Dendritic cell treated with granulocyte-macrophage colony-stimulating factor and Interleukin-4, amounts not matched to agents 40 ng/mL and 50 ng/mL, for 4 days (primary cell): Measurements from ENCODE around the gene PHOX2A.

Experiments
- H3K27ac Mint-ChIP-seq: one replicate; pipeline ENCODE4 v1.8.0; 2022; ENCODE audit warnings: mild to moderate bottlenecking, mixed read lengths
- H3K27me3 Mint-ChIP-seq: one replicate; pipeline ENCODE4 v1.8.0; 2022; ENCODE audit warnings: mild to moderate bottlenecking, mixed read lengths
- H3K36me3 Mint-ChIP-seq: one replicate; pipeline ENCODE4 v1.8.0; 2022; ENCODE audit warnings: low read depth, mixed read lengths
- H3K4me1 Mint-ChIP-seq: one replicate; pipeline ENCODE4 v1.8.0; 2022; ENCODE audit warnings: low read depth, mixed read lengths
- H3K4me3 Mint-ChIP-seq: one replicate; pipeline ENCODE4 v1.8.0; 2022; ENCODE audit warnings: mild to moderate bottlenecking, moderate library complexity, mixed read lengths
- H3K9me3 Mint-ChIP-seq: one replicate; pipeline ENCODE4 v1.8.0; 2022; ENCODE audit warnings: mixed read lengths
- intact Hi-C: fragments of 100-400 bp; cut with micrococcal nuclease; formaldehyde crosslinking; loops from one replicate; pipeline ENCODE4 v1.15.0; 2022

PHOX2A gene

GRCh38 chr11:72242141-72242540, 1.8 kb downstream of the PHOX2A start:
- Mint-ChIP-seq H3K27ac (no peak overlapping the region), H3K4me3 (no peak overlapping the region), H3K9me3 (no peaks in the 10 kb centered on the region), H3K27me3 (peaks cover 56% of the 10 kb centered on the region), H3K4me1 (peaks cover 61% of the 10 kb centered on the region), H3K36me3 (peaks cover 20% of the 10 kb centered on the region)
- intact Hi-C loops, result no loop called here

- no peaks in the 10 kb centered on the region for H3K9me3 Mint-ChIP-seq
- H3K36me3 Mint-ChIP-seq, result peaks cover 28% of the 10 kb centered on the region
- H3K27me3 Mint-ChIP-seq, result peaks cover 58% of the 10 kb centered on the region
- intact Hi-C loops, result no loop called here
- H3K27ac Mint-ChIP-seq, result no peak overlapping the region
- H3K4me1 Mint-ChIP-seq, result peaks cover 65% of the 10 kb centered on the region
- H3K4me3 Mint-ChIP-seq, result no peak overlapping the region
These were observed 2.6 kb downstream of the PHOX2A start for GRCh38 chr11:72241291-72241781.

GRCh38 chr11:72240461-72241290, 3.3 kb downstream of the PHOX2A start:
- H3K4me1 Mint-ChIP-seq, result peaks cover 70% of the 10 kb centered on the region
- peak overlapping the region; percentile 63 for H3K4me3 Mint-ChIP-seq
- peaks cover 58% of the 10 kb centered on the region for H3K27me3 Mint-ChIP-seq
- H3K27ac Mint-ChIP-seq, result peak overlapping the region; percentile 79
- peaks cover 34% of the 10 kb centered on the region for H3K36me3 Mint-ChIP-seq
- H3K9me3 Mint-ChIP-seq, result no peaks in the 10 kb centered on the region
- intact Hi-C loops, result no loop called here

GRCh38 chr11:72239849-72240460, 4.0 kb downstream of the PHOX2A start:
- peaks cover 58% of the 10 kb centered on the region for H3K27me3 Mint-ChIP-seq
- H3K27ac Mint-ChIP-seq, result peak overlapping the region; percentile 81
- peaks cover 42% of the 10 kb centered on the region for H3K36me3 Mint-ChIP-seq
- intact Hi-C loops, result loop anchor here (5.0 kb wide), 3 partner anchors 58 to 213 kb away; partner anchors contain the start of gene CLPB
- H3K4me1 Mint-ChIP-seq, result peaks cover 76% of the 10 kb centered on the region
- H3K4me3 Mint-ChIP-seq, result peak overlapping the region; percentile 65
- H3K9me3 Mint-ChIP-seq, result no peaks in the 10 kb centered on the region

GRCh38 chr11:72239313-72239848, 4.6 kb downstream of the PHOX2A start:
- peak overlapping the region; percentile 65 for H3K4me3 Mint-ChIP-seq
- peaks cover 47% of the 10 kb centered on the region for H3K36me3 Mint-ChIP-seq
- H3K27ac Mint-ChIP-seq, result peak overlapping the region; percentile 81
- peaks cover 76% of the 10 kb centered on the region for H3K4me1 Mint-ChIP-seq
- intact Hi-C loops, result loop anchor here (5.0 kb wide), 3 partner anchors 57 to 212 kb away; partner anchors contain the start of gene CLPB
- H3K27me3 Mint-ChIP-seq, result peaks cover 58% of the 10 kb centered on the region
- no peaks in the 10 kb centered on the region for H3K9me3 Mint-ChIP-seq

GRCh38 chr11:72238492-72239312, 5.3 kb downstream of the PHOX2A start:
- Mint-ChIP-seq H3K4me3 (peak overlapping the region; percentile 65), H3K4me1 (peaks cover 82% of the 10 kb centered on the region), H3K9me3 (no peaks in the 10 kb centered on the region), H3K36me3 (peaks cover 54% of the 10 kb centered on the region), H3K27me3 (peaks cover 58% of the 10 kb centered on the region), H3K27ac (peak overlapping the region; percentile 81)
- intact Hi-C loops, result loop anchor here (5.0 kb wide), 3 partner anchors 56 to 211 kb away; partner anchors contain the start of gene CLPB

GRCh38 chr11:72238040-72238450, 5.9 kb downstream of the PHOX2A start:
- H3K9me3 Mint-ChIP-seq, result no peaks in the 10 kb centered on the region
- H3K36me3 Mint-ChIP-seq, result peaks cover 61% of the 10 kb centered on the region
- H3K4me1 Mint-ChIP-seq, result peaks cover 82% of the 10 kb centered on the region
- H3K27ac Mint-ChIP-seq, result no peak overlapping the region
- intact Hi-C loops, result loop anchor here (5.0 kb wide), 3 partner anchors 56 to 211 kb away; partner anchors contain the start of gene CLPB
- peaks cover 51% of the 10 kb centered on the region for H3K27me3 Mint-ChIP-seq
- H3K4me3 Mint-ChIP-seq, result no peak overlapping the region

GRCh38 chr11:72237112-72237931, 6.7 kb downstream of the PHOX2A start:
- Mint-ChIP-seq H3K9me3 (no peaks in the 10 kb centered on the region), H3K4me3 (no peak overlapping the region), H3K4me1 (peaks cover 82% of the 10 kb centered on the region), H3K27me3 (peaks cover 44% of the 10 kb centered on the region), H3K27ac (peak overlapping the region; percentile 61), H3K36me3 (peaks cover 68% of the 10 kb centered on the region)
- intact Hi-C loops, result loop anchor here (5.0 kb wide), 3 partner anchors 55 to 210 kb away; partner anchors contain the start of gene CLPB

- intact Hi-C loops, result loop anchor here (5.0 kb wide), 3 partner anchors 54 to 209 kb away; partner anchors contain the start of gene CLPB
- Mint-ChIP-seq H3K27me3 (peaks cover 38% of the 10 kb centered on the region), H3K27ac (peak overlapping the region; percentile 61), H3K9me3 (no peaks in the 10 kb centered on the region), H3K4me1 (peaks cover 82% of the 10 kb centered on the region), H3K36me3 (peaks cover 74% of the 10 kb centered on the region), H3K4me3 (no peak overlapping the region)
These were observed 7.2 kb downstream of the PHOX2A start for GRCh38 chr11:72236774-72237111.

- Mint-ChIP-seq H3K27ac (peak overlapping the region; percentile 61), H3K4me3 (no peak overlapping the region)
These were observed 7.8 kb downstream of the PHOX2A start for GRCh38 chr11:72236083-72236697.

GRCh38 chr11:72235351-72236057, 8.5 kb downstream of the PHOX2A start:
- Mint-ChIP-seq H3K27ac (no peak overlapping the region), H3K36me3 (peaks cover 86% of the 10 kb centered on the region), H3K27me3 (peaks cover 26% of the 10 kb centered on the region), H3K4me3 (no peak overlapping the region), H3K4me1 (peaks cover 85% of the 10 kb centered on the region), H3K9me3 (no peaks in the 10 kb centered on the region)
- intact Hi-C loops, result loop anchor here (5.0 kb wide), 3 partner anchors 53 to 208 kb away; partner anchors contain the start of gene CLPB

More at GRCh38 chr11:72236083-72236697, 7.8 kb downstream of the PHOX2A start:
- Mint-ChIP-seq H3K9me3 (no peaks in the 10 kb centered on the region), H3K36me3 (peaks cover 79% of the 10 kb centered on the region), H3K4me1 (peaks cover 84% of the 10 kb centered on the region), H3K27me3 (peaks cover 32% of the 10 kb centered on the region)
- intact Hi-C loops, result loop anchor here (5.0 kb wide), 3 partner anchors 54 to 209 kb away; partner anchors contain the start of gene CLPB

GRCh38 chr11:72234920-72235319, 9.1 kb downstream of the PHOX2A start:
- Mint-ChIP-seq H3K27ac (peak overlapping the region; percentile 48), H3K36me3 (peaks cover 92% of the 10 kb centered on the region), H3K27me3 (peaks cover 22% of the 10 kb centered on the region), H3K4me1 (peaks cover 85% of the 10 kb centered on the region), H3K4me3 (no peak overlapping the region), H3K9me3 (no peaks in the 10 kb centered on the region)
- intact Hi-C loops, result loop anchor here (5.0 kb wide), 3 partner anchors 53 to 208 kb away; partner anchors contain the start of gene CLPB
